Mucosa of descending colon (tissue), 3 donors: ENCODE measurements around the gene NPAT. TPM values are rescaled to one million over a fixed set of nuclear protein-coding genes. Genes with fewer than 3 reads are reported as not detected.

Experiments used
- ATAC-seq: fragments of 200-7000 bp; cut with Tn5 transposase; one replicate; pipeline ENCODE4 v1.9.1; 2020; ENCODE audit warnings: mild to moderate bottlenecking, moderate library complexity
- DNase-seq, 3 donors: peaks; one replicate each; pipeline ENCODE4 v3.0.0-alpha.2; 2020
- H3K36me3 ChIP-seq: fragments of 200-600 bp; one replicate; pipeline ENCODE4 v1.8.0; 2021; ENCODE audit warnings: low read depth, mild to moderate bottlenecking
- H3K4me1 ChIP-seq: fragments of 200-600 bp; one replicate; pipeline ENCODE4 v1.8.0; 2021; ENCODE audit warnings: low read depth, mild to moderate bottlenecking
- H3K4me3 ChIP-seq: fragments of 200-600 bp; one replicate; pipeline ENCODE4 v1.8.0; 2021; ENCODE audit warnings: mild to moderate bottlenecking
- H3K9me3 ChIP-seq: fragments of 200-600 bp; one replicate; pipeline ENCODE4 v1.8.0; 2021; ENCODE audit warnings: mild to moderate bottlenecking
- CTCF ChIP-seq: fragments of 200-600 bp; IDR thresholded peaks from one replicate; pipeline ENCODE4 v1.8.0; 2022; ENCODE audit warnings: antibody characterized with exemption, mild to moderate bottlenecking
- intact Hi-C, 2 donors: fragments of 100-400 bp; cut with DNase I in 1 of 2; cut with micrococcal nuclease in 1 of 2; formaldehyde crosslinking; loops; one replicate each; pipeline versions ENCODE4 v1.11.0 to v1.11.1; 2022; cut with DNase I, micrococcal nuclease
- total RNA-seq, 3 donors: library from RNA; stranded (reverse); fragmentation: NEBNext Ultra II Directional in 2 of 3; extraction: Animal tissue kit (Norgen Biotek cat#: 25700) in 2 of 3; gene quantifications; one replicate each; pipeline versions ENCODE4 v1.2.1 to v1.2.4, GENCODE V29; 2021 to 2023
- donor health status: DM: no; HTN: no; CAD: no; lungs with moderate emphysema.
- donor health status: DM: no; HTN: no; CAD: no.
- donor health status: DM: no; HTN: yes; CAD: no.

Gene NPAT
- total RNA-seq, 3 donors from 2014 or later: 11.1 to 15.8 (median 14.7) TPM

GRCh38 chr11:108218455-108218854 is 4.0 kb downstream of the NPAT start:
- Histone ChIP-seq H3K9me3 (no peaks in the 10 kb centered on the region), H3K4me1 (peaks cover 13% of the 10 kb centered on the region), H3K4me3 (no peak overlapping the region), H3K36me3 (peaks cover 5% of the 10 kb centered on the region)
- ATAC-seq (no peak), DNase-seq (no peak)
- no peak for TF ChIP-seq CTCF
- intact Hi-C loops: no loop called here

GRCh38 chr11:108216988-108217387 is 5.5 kb downstream of the NPAT start:
- no peak for ATAC-seq
- DNase-seq: no peak
- Histone ChIP-seq H3K9me3 (no peaks in the 10 kb centered on the region), H3K36me3 (no peaks in the 10 kb centered on the region), H3K4me3 (no peak overlapping the region), H3K4me1 (peaks cover 13% of the 10 kb centered on the region)
- intact Hi-C loops: no loop called here
- TF ChIP-seq CTCF: no peak

- intact Hi-C loops: no loop called here
- no peak for TF ChIP-seq CTCF
- no peak for ATAC-seq
- H3K9me3 ChIP-seq: no peaks in the 10 kb centered on the region
- no peak for DNase-seq
- H3K4me1 ChIP-seq: no peaks in the 10 kb centered on the region
- no peaks in the 10 kb centered on the region for H3K36me3 ChIP-seq
- no peak overlapping the region for H3K4me3 ChIP-seq
Observed at GRCh38 chr11:108213784-108214183, 8.7 kb downstream of the NPAT start.

- Histone ChIP-seq H3K36me3 (no peaks in the 10 kb centered on the region), H3K4me1 (no peaks in the 10 kb centered on the region), H3K4me3 (no peak overlapping the region), H3K9me3 (peaks cover 9% of the 10 kb centered on the region)
- intact Hi-C loops: no loop called here
- ATAC-seq (no peak), DNase-seq (no peak)
- no peak for TF ChIP-seq CTCF
Observed at GRCh38 chr11:108210441-108210840, 12.0 kb downstream of the NPAT start.

- Histone ChIP-seq H3K9me3 (peaks cover 16% of the 10 kb centered on the region), H3K36me3 (no peaks in the 10 kb centered on the region), H3K4me3 (no peak overlapping the region), H3K4me1 (no peaks in the 10 kb centered on the region)
- DNase-seq (no peak), ATAC-seq (no peak)
- intact Hi-C loops: no loop called here
- TF ChIP-seq CTCF: no peak
Observed at GRCh38 chr11:108207683-108208060, 14.8 kb downstream of the NPAT start.

- H3K36me3 ChIP-seq: no peaks in the 10 kb centered on the region
- no peak for ATAC-seq
- intact Hi-C loops: no loop called here
Observed at GRCh38 chr11:108206969-108207682, 15.3 kb downstream of the NPAT start.

More at GRCh38 chr11:108206969-108207682, 15.3 kb downstream of the NPAT start:
- no peak for TF ChIP-seq CTCF
- Histone ChIP-seq H3K9me3 (peaks cover 16% of the 10 kb centered on the region), H3K4me1 (no peaks in the 10 kb centered on the region), H3K4me3 (no peak overlapping the region)
- no peak for DNase-seq
